Adrenal gland (tissue), 5 donors: ENCODE data around the gene RALY.

Experiments
- POLR2A ChIP-seq, 2 donors: fragments of 450-650 bp; IDR thresholded peaks; one replicate each; pipeline ENCODE4 v1.6.1; 2017; ENCODE audit warnings: antibody characterized with exemption in 2 of 2, mild to moderate bottlenecking in 2 of 2, moderate library complexity in 1 of 2
- TF ChIP-seq, protein P1 (sequence below), 6 experiments: fragments of 450-650 bp in 4 of 6; fragments of 200-600 bp in 2 of 6; sonication (generic) in 1 of 6; IDR thresholded peaks; 1 replicate in 5 of 6; 2 replicates in 1 of 6; pipeline versions ENCODE4 v1.5.1 to v1.8.0; 2016 to 2021; ENCODE audit warnings: antibody characterized with exemption in 6 of 6, mild to moderate bottlenecking in 2 of 6, moderate library complexity in 1 of 6
- donor health status: DM: no; HTN: no; CAD: no.

GRCh38 chr20:34013554-34013953 lies 19.8 kb downstream of the RALY start:
- no peak for TF ChIP-seq POLR2A (IDR thresholded peaks at IDR 0.05)
- TF ChIP-seq, protein P1, sequence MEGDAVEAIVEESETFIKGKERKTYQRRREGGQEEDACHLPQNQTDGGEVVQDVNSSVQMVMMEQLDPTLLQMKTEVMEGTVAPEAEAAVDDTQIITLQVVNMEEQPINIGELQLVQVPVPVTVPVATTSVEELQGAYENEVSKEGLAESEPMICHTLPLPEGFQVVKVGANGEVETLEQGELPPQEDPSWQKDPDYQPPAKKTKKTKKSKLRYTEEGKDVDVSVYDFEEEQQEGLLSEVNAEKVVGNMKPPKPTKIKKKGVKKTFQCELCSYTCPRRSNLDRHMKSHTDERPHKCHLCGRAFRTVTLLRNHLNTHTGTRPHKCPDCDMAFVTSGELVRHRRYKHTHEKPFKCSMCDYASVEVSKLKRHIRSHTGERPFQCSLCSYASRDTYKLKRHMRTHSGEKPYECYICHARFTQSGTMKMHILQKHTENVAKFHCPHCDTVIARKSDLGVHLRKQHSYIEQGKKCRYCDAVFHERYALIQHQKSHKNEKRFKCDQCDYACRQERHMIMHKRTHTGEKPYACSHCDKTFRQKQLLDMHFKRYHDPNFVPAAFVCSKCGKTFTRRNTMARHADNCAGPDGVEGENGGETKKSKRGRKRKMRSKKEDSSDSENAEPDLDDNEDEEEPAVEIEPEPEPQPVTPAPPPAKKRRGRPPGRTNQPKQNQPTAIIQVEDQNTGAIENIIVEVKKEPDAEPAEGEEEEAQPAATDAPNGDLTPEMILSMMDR (IDR thresholded peaks at IDR 0.05): no peak
